NCI-H2081 treated with DMSO at 0.1 percent for 48 hours (cell line): ENCODE measurements around the gene SCGB3A2.

Experiments
- DNase-seq: peaks from one replicate; lab custom pipeline; 2025; lab: John Stamatoyannopoulos, UW

Gene SCGB3A2

GRCh38 chr5:147878066-147878759 is at the start of gene SCGB3A2:
Gene SCGB3A2, plus strand, starts transcription at chr5:147878711. Its CDS starts 93 bp downstream, at chr5:147878804.
- DNase-seq = no peak

GRCh38 chr5:147830035-147830434 is 48.5 kb upstream of the SCGB3A2 start:
- DNase-seq = no peak

GRCh38 chr5:147831465-147831864 is 47.0 kb upstream of the SCGB3A2 start, which contains the start of gene SPINK1:
Gene SPINK1, minus strand, starts transcription at chr5:147831671. Its CDS starts 94 bp downstream, at chr5:147831577.
- DNase-seq = no peak

- no peak for DNase-seq
These were observed 46.0 kb upstream of the SCGB3A2 start for GRCh38 chr5:147832541-147832940.

GRCh38 chr5:147835386-147835798 is 43.1 kb upstream of the SCGB3A2 start:
- no peak for DNase-seq

- DNase-seq = no peak
These were observed 42.1 kb upstream of the SCGB3A2 start for GRCh38 chr5:147836439-147836838.

GRCh38 chr5:147842869-147843268 is 35.6 kb upstream of the SCGB3A2 start:
- DNase-seq = no peak

GRCh38 chr5:147844846-147845245 is 33.7 kb upstream of the SCGB3A2 start:
- DNase-seq = no peak

GRCh38 chr5:147845618-147846017 is 32.9 kb upstream of the SCGB3A2 start:
- no peak for DNase-seq

- DNase-seq = no peak
These were observed 29.3 kb upstream of the SCGB3A2 start for GRCh38 chr5:147849226-147849625.

- DNase-seq = no peak
These were observed 26.9 kb upstream of the SCGB3A2 start for GRCh38 chr5:147851578-147851977.

- no peak for DNase-seq
These were observed 26.1 kb upstream of the SCGB3A2 start for GRCh38 chr5:147852365-147852764.

GRCh38 chr5:147853372-147853987 is 25.0 kb upstream of the SCGB3A2 start:
- no peak for DNase-seq

GRCh38 chr5:147854331-147854730 is 24.2 kb upstream of the SCGB3A2 start:
- no peak for DNase-seq

- no peak for DNase-seq
These were observed 23.4 kb upstream of the SCGB3A2 start for GRCh38 chr5:147854894-147855773.

GRCh38 chr5:147855774-147856069 is 22.8 kb upstream of the SCGB3A2 start:
- no peak for DNase-seq

- DNase-seq = no peak
These were observed 21.7 kb upstream of the SCGB3A2 start for GRCh38 chr5:147856801-147857200.

- DNase-seq = no peak
These were observed 21.0 kb upstream of the SCGB3A2 start for GRCh38 chr5:147857302-147858129.

- no peak for DNase-seq
These were observed 19.9 kb upstream of the SCGB3A2 start for GRCh38 chr5:147858565-147858964.

GRCh38 chr5:147859962-147860640 is 18.4 kb upstream of the SCGB3A2 start:
- DNase-seq = no peak

GRCh38 chr5:147860641-147861025 is 17.9 kb upstream of the SCGB3A2 start:
- DNase-seq = no peak
